ENCODE results near the gene ZFP36.

The ZFP36 gene

GRCh38 chr19:39412867-39413271 is 6.2 kb downstream of the ZFP36 start:
- no peaks in the 10 kb centered on the region for H3K9me2 ChIP-seq (replicated peaks; ENCODE audit: insufficient read depth, low read length)
- TF ChIP-seq, protein P1, sequence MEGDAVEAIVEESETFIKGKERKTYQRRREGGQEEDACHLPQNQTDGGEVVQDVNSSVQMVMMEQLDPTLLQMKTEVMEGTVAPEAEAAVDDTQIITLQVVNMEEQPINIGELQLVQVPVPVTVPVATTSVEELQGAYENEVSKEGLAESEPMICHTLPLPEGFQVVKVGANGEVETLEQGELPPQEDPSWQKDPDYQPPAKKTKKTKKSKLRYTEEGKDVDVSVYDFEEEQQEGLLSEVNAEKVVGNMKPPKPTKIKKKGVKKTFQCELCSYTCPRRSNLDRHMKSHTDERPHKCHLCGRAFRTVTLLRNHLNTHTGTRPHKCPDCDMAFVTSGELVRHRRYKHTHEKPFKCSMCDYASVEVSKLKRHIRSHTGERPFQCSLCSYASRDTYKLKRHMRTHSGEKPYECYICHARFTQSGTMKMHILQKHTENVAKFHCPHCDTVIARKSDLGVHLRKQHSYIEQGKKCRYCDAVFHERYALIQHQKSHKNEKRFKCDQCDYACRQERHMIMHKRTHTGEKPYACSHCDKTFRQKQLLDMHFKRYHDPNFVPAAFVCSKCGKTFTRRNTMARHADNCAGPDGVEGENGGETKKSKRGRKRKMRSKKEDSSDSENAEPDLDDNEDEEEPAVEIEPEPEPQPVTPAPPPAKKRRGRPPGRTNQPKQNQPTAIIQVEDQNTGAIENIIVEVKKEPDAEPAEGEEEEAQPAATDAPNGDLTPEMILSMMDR (IDR thresholded peaks at IDR 0.05; ENCODE audit: low read length), result no peak; the same call in 1 of the 2 replicates
- no peak for TF ChIP-seq EZH2phosphoT487 (IDR thresholded peaks at IDR 0.05; ENCODE audit: low read length)
- no peak for TF ChIP-seq EZH2 (optimal IDR thresholded peaks at IDR 0.05; ENCODE audit: low read depth, low read length)
- DNase-seq, result no peak
- peak overlapping the region; percentile 84 for H2AFZ ChIP-seq (ENCODE audit: low read length)
- peaks cover 15% of the 10 kb centered on the region for H3K4me1 ChIP-seq (ENCODE audit: low read length)
- peaks cover 10% of the 10 kb centered on the region; the same call in 1 of the 2 replicates for H3K36me3 ChIP-seq (replicated peaks; ENCODE audit: insufficient read depth, low read length)
- H3K79me2 ChIP-seq (ENCODE audit: low read length), result peaks cover 11% of the 10 kb centered on the region
- H4K20me1 ChIP-seq (ENCODE audit: insufficient read depth, low read length), result peaks cover 10% of the 10 kb centered on the region; the same call in 1 of the 2 replicates
- peak overlapping the region; percentile 97 for H3K4me2 ChIP-seq (ENCODE audit: low read depth, low read length)
- peak overlapping the region; percentile 78 for H3K9ac ChIP-seq (ENCODE audit: low read length)
- H3K27me3 ChIP-seq (replicated peaks; ENCODE audit: insufficient read depth, low read length), result no peaks in the 10 kb centered on the region
- peaks cover 38% of the 10 kb centered on the region for H3F3A ChIP-seq (ENCODE audit: insufficient read depth, low read length)
- peak overlapping the region; percentile 79 for H3K4me3 ChIP-seq (ENCODE audit: low read length)
- H3K27ac ChIP-seq (ENCODE audit: low read length), result no peak overlapping the region
- no peaks in the 10 kb centered on the region for H3K9me3 ChIP-seq (replicated peaks; ENCODE audit: insufficient read depth, low read length)

DNA sequence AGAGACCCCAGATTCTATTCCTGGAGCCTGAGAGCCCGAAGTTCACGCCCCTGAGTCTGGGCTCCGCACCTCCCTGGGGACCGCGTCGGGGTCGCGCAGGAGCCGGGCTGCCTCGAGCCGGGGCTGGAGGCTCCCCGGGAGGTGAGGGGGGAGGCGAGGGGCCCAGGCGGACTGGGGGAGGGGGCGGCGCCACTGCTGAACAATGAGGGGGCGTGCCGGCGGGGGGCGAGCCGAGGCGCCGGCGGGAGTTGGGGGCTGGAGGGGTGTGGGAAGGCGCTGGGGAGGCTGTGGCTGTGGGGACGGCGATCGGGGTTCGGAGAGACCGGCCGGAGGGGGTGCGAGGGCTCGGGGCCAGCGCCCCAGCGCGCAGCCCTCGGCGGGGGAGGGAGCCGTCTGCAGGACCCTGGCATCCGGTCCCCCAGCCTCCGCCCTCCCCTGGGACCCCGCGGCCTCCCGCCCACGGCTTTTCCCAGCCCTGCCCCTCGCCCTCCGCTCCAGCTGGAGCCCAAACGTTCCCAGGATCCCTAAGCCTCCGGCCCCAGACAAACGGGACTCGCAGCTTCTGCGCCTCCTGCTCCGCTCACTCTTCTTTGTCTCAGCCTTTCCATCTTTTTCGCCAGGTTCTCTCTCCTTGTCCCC is 6.7 kb downstream of the ZFP36 start:
- Histone ChIP-seq H3K9me3 (replicated peaks; ENCODE audit: insufficient read depth, low read length) (no peaks in the 10 kb centered on the region), H3K9ac (ENCODE audit: low read length) (peak overlapping the region; percentile 78), H3K27me3 (replicated peaks; ENCODE audit: insufficient read depth, low read length) (no peaks in the 10 kb centered on the region), H2AFZ (ENCODE audit: low read length) (peak overlapping the region; percentile 84), H3K36me3 (replicated peaks; ENCODE audit: insufficient read depth, low read length) (0 out of 2 replicates have a peak, but pooled peaks cover 4% of the 10 kb centered on the region), H3F3A (ENCODE audit: insufficient read depth, low read length) (peaks cover 33% of the 10 kb centered on the region), H3K27ac (ENCODE audit: low read length) (no peak overlapping the region), H3K4me3 (ENCODE audit: low read length) (peak overlapping the region; percentile 79), H3K4me2 (ENCODE audit: low read depth, low read length) (peak overlapping the region; percentile 97), H3K9me2 (replicated peaks; ENCODE audit: insufficient read depth, low read length) (no peaks in the 10 kb centered on the region), H4K20me1 (ENCODE audit: insufficient read depth, low read length) (peaks cover 5% of the 10 kb centered on the region; the same call in 1 of the 2 replicates), H3K79me2 (ENCODE audit: low read length) (peaks cover 6% of the 10 kb centered on the region), H3K4me1 (ENCODE audit: low read length) (peaks cover 15% of the 10 kb centered on the region)
- DNase-seq, result no peak
- TF ChIP-seq EZH2phosphoT487 (IDR thresholded peaks at IDR 0.05; ENCODE audit: low read length) (no peak), EZH2 (optimal IDR thresholded peaks at IDR 0.05; ENCODE audit: low read depth, low read length) (no peak)
- TF ChIP-seq, protein P1 (IDR thresholded peaks at IDR 0.05; ENCODE audit: low read length), result no peak

- DNase-seq, result no peak
- Histone ChIP-seq H3K9ac (ENCODE audit: low read length) (no peak overlapping the region), H4K20me1 (ENCODE audit: insufficient read depth, low read length) (no peaks in the 10 kb centered on the region), H3K27me3 (replicated peaks; ENCODE audit: insufficient read depth, low read length) (no peaks in the 10 kb centered on the region), H3K4me1 (ENCODE audit: low read length) (peaks cover 15% of the 10 kb centered on the region), H3K9me2 (replicated peaks; ENCODE audit: insufficient read depth, low read length) (no peaks in the 10 kb centered on the region), H2AFZ (ENCODE audit: low read length) (no peak overlapping the region), H3K9me3 (replicated peaks; ENCODE audit: insufficient read depth, low read length) (no peaks in the 10 kb centered on the region), H3K79me2 (ENCODE audit: low read length) (no peaks in the 10 kb centered on the region), H3K27ac (ENCODE audit: low read length) (no peak overlapping the region), H3F3A (ENCODE audit: insufficient read depth, low read length) (peaks cover 26% of the 10 kb centered on the region), H3K36me3 (replicated peaks; ENCODE audit: insufficient read depth, low read length) (no peaks in the 10 kb centered on the region), H3K4me3 (ENCODE audit: low read length) (no peak overlapping the region), H3K4me2 (ENCODE audit: low read depth, low read length) (no peak overlapping the region)
- no peak for TF ChIP-seq EZH2phosphoT487 (IDR thresholded peaks at IDR 0.05; ENCODE audit: low read length)
- TF ChIP-seq, protein P1 (IDR thresholded peaks at IDR 0.05; ENCODE audit: low read length), result peak; percentile 21; the same call in 1 of the 2 replicates
These were observed 7.4 kb downstream of the ZFP36 start for GRCh38 chr19:39413911-39414608.
